HUDEP-2 (cell line): Measurements from ENCODE around the gene REG3A.

Experiments
- DNase-seq, 76 experiments: peaks; one replicate each; lab custom pipeline; 2025; ENCODE audit not compliant: unreplicated experiment in 76 of 76; lab: John Stamatoyannopoulos, UW

REG3A gene

DNA sequence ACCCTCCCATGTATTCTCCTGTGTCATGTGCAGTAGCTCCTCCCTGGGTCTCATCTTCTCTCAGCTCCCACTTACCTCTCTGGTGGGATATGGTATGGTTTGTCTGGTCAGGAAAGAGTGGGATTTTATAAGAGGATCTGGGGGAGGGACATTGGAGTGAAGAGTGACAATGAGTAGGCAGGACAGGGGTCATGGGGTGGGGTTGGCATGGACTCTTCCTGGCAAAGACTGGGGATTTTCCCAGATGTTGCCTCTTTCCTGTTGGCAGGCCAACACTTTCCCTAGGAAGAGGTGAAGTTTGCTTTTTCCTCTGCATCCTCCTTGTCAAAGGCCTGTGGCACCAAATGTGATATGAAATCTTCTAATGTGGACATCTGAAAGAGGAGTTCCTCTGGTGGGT is at the start of gene REG3A:
TSS of gene REG3A (minus strand) at position 101 of the 400 bp plus-strand sequence. CDS start 348 bp downstream, outside the sequence.
- no peak for DNase-seq

DNA sequence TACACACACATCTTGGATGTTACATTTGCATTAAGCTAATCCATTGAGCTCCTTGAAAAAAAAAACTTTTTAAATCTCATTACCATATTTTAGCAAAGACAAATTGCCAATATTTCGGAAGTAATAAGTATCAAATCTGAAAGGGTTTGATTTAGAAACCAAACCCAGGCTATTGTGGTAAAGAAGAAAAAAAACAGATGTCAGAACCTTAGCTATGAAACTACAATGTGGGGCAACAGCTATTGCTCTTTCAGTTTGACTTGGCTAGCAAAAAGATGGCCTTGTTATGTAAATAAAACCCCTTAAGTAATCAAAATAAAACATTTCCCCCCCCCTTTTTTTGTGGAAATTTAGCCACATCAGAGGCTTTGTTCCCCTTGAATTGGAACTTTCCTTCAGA is 41.2 kb upstream of the REG3A start:
- DNase-seq: no peak

DNA sequence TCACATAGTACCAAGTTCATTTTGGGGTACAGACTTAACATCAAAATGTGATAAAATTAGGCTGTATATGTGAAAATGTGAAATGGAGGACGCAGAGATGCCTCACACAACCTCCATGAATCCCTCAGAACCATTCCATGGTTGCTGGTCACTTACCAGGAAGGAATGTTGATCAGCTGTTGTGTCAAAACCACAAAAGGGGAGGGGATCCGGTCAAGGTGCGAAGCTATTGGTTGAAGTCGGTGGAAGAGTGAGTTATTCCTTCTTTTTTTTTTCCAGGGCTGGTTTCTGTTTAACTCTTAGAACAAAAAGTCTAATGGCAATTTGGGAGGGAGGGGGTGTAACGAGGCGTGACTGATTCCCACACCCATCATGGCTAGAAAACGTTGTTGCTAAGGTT is 32.3 kb upstream of the REG3A start:
- no peak for DNase-seq

DNA sequence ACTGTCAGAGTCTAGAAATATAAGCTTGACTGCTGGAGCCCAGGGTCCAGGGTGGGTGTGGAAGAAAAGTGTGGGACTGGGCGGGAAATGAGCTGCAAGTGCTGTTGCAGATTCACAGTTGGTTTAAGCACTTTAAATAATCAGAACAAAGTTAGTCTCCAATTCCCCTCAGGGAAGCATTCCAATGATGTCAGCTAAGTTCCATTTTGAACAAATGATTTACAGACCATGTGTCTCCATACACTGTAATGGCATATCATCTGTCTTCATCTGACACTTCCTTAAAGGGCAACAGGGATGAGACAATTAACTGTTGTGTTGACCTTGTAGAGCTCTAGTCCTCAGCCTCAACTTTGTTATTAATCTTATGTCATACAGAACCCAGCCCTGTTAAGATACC is 31.5 kb upstream of the REG3A start:
- DNase-seq: no peak

DNA sequence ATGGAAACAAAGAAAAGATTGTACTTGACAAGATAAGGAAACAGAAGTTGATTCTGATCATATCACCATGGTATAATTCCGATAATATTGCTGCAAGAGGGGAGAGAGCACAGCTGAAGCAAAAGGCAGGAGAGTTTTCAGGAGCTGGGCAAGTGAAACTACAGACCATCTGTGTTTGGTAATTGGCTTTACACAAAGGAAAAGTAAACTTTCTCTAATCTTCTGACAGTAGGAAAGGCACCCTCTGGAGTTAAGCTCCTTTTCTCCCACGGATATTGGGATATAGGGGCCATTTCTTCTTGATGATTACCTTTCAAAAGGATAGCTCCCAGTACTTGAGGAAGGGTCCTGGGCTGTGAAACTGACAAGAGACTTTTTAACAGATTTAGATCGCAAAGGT is 29.9 kb upstream of the REG3A start:
- DNase-seq: no peak

DNA sequence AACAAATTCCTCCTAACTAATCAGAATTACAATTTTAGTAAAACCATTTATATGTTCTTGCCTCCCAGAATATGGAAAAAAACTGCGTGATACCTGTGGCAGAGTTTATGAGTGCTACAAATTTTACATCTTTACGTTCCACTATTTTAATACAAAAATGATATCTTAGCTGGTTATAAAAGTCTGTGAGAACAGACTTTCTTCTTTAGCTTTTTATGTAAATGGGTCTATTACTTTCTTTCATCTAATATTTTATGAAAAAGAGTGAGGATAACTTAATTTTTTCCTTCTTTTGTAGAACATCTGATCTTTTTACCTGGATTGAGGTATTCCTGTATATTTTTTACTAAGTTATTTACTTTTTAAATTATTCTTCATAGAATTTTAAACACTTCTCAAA is 22.1 kb upstream of the REG3A start:
- no peak for DNase-seq

DNA sequence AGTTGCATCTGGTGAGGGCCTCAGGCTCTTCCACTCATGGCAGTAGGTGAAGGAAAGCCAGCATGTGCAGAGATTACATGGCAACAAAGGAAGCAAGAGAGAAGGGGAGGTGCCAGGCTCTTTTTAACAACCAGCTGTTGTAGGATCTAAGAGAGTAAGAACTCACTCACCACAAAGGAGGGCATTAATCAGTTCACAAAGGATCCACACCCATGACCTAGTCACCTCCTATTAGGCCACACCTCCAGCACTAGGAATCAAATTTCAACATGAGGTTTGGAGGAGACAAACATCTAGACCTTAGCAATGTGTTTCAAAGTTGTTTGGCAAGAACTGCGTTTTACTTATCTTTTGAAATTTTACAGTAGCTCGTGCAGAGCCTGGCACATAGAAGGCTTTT is 20.5 kb upstream of the REG3A start:
- no peak for DNase-seq

DNA sequence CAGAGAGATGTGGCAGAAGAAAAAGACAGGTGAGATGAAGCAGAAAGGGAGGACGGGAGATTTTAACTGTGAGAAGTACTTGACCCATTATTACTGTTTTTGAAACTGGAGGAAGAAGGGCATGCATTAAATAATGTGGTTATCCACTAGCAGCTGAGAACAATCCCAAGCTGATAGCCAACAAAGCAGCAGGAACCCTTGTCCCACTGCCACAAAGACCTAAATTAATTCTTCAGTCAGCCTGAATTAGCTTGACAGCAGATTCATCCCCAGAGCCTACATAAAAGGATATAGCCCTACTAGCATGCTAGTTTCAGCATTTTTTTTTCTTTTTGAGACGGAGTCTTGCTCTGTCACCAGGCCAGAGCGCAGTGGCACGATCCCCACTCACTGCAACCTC is 19.5 kb upstream of the REG3A start:
- DNase-seq: no peak

DNA sequence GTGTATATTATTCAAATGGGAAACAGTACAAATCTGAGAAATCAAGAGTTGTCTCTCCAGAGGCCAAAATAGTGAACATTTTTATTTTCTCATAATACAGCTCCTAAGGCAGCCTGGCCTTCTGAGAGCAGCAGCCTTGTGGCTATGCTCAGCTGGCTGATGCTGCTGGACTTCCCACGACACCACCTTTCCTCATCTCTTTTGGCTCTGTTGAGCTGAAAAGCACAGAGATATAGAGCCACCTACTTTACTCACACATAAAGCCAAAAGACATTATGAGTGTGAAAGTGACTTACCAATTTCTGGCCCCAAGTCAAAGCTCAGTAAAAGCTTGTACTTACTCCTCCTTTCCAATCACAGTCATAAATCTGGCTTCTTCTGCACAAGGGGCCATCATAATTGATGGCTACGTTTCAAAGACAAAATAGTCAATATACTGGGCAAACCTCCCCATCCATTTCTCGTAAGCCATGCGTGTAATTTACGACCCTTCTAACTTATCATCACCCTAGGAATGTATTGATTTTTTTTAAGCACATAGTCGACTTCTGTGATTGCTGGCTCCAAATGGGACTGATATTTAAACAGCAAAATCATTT is 18.6 kb upstream of the REG3A start:
- DNase-seq: no peak

DNA sequence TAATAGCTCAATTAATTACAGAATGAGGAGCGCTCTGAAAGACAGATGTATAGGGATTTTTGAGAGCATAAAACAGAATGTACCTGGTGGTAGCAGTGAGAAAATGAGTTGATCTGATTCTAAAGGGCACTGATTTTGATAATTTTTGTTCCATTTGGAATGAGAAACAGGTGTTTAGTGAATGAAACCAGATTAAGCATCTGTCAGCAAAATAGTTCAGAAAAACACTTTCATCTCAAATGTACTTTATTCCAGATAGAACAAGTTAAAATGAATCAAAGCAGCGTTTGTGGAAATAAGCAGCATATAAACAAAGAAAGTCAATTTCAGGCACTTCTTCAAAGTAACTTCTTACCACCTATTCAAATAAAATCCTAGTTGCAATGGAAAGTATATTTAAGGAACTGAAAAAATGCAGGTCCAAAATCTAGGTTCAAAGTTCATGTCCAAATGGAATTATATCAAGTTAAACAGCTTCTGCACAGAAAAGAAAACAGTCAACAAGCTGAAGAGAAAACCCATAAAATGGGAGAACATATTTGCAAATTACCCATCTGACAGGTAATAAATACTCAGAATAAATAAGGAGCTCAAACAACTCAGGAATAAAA is 11.9 kb upstream of the REG3A start:
- no peak for DNase-seq

DNA sequence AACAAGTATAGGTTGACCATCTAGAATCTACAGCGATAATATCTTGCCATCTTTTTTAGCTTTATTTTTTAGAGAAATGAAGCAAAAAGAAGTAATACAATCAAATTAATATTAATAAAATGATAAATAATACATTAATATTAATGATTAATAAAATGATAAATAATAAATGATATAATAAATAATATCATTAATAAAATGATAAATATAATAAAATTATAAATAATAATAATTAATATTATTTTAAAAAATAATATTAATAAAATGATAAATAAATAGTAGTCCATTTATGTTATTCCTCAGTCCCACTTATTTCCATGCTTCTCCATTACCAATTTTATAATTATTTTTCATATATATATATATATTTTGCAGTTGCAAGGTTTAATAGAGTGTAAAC is 3.2 kb upstream of the REG3A start:
- no peak for DNase-seq

DNA sequence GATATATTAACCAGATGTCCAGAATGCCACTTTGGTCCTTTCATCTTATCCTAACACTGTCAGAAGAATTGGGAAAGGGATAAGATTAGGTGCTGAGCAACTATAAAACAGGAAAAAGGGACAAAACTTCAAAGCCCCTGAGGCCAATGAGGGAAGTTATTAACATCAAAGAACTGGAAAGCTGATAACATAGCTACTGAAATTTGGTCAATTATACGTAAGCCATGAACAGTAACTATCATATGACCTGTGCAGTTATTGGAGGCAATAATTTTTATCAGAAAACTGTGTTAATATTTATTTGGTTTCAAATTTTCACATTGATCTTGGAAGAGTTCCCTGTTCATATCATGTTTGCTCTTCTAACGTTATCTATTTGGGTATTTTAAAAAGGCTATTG is 2.6 kb upstream of the REG3A start:
- DNase-seq: no peak

DNA sequence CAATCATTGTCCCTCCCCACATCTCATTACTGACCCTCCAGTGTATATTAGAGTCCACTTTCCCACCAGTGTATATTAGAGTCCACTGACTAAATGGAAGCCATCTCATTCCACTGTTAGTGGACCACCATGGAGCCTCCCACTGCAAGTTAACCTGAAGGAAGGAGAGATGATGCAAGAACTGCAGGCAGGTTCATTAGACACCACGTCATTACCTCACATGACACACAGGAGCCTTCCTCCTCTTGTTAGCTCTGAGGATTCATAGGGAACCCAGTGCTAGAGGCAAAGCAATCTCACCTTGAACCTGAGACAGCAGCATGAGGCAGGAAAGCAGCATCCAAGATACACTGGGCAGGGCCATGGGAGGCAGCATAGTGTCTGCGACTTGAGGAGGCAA is 523 bp downstream of the REG3A start:
- no peak for DNase-seq

DNA sequence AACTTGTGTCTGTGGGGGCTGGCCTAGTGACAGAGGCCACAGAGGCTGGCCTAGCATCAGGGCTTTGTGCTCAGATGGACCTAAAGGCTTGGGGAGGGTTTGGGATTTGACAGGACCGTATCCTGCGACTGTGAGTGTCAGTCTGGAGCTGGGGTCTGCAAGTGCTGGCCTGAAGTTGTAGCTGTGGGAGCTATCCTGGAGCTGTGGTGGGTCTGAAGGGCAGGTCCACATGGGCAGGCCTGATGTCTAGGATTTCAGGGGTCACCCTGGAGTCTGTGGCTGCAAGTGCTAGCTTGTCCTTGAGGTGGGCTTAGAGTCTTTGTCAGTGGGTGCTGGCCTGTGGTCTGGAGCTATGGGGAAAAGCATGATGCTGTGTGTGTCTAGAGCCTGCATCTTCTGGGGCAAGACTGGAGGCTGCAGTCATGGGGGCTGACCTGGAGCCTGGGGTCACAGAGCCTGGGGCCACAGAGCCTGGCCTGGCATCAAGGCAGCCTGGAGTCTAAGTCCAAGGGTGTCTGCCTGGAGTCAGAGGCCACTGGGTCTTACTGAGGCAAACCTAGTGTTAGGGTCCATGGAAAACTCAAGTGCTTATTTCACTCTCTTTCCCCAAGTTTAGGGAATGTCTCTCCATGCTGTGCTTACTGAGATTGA is 3.6 kb downstream of the REG3A start:
- DNase-seq: no peak

DNA sequence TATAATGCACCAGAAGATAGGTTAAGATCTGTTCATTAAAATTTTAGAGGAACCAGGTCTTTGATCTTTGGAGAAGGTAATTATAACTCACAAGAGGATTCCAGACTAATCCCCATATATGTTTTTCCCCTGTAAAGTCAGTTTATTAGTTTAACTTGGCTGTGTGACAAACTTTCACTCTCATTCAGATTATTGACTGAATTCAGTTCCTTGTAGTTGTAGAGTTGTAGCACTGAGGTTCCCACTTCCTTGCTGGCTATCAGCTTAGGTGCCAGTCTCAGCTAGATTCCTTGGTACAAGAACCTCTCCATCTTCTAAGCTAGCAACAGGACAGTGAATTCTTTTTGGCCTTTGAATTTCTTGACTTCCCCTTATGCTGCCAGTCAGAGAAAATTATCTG is 20.1 kb downstream of the REG3A start:
- no peak for DNase-seq

DNA sequence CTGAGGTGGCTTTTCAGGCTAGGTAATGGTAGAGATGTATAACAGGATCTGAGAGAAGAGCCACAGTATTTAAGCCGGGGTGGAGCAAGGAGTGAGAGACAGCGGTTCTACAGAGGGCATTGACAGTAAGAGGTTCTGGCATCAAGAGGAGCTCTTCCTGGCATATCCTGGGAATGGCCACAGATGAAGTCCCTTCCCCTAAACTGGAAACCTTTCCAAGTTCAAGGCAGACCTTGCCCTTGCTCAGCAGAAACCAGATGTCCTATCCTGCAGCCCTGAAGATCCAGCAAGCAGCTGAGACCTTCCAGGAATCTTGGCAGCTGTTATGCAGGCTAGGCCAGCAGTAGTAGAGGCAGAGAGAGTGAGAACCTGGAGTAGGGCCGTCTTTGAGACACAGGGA is 21.2 kb downstream of the REG3A start:
- no peak for DNase-seq

DNA sequence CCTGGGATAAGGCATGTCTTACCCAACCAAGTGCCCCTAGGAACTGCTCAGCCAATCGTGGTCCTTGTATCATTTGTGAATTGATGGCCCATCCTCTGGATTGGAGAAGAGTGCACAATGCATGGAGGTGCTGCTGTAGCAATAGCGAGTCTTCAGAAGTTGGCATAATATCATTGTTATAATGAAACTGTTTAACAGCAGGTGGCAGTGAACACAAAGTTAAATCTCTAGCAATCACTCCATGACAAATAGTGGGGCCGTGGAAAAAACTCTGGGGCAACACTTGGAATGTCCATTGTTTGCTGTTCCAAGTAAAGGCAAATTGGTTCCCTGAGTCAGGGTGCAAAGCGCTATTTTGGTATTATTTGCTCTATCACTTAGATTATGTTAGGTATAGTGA is 27.9 kb downstream of the REG3A start:
- no peak for DNase-seq

DNA sequence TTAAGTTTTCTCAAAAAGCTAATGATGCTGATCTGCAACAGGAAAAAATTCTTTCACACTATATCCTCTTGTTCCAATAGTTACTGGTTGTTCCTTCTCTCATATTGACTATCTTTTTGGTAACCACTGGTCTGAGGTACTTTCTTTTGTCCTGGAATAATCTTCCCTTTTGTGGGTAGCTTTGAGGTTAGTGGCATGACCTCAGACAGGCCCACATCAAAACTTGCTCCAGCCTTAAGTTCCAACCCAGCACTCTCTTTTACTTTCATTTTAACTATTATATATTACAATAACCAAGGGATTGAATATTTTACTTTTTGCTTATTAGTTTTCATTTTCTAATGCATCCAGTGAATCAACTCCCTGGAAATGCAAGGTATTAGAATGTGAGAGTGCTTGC is 29.7 kb downstream of the REG3A start:
- DNase-seq: no peak

DNA sequence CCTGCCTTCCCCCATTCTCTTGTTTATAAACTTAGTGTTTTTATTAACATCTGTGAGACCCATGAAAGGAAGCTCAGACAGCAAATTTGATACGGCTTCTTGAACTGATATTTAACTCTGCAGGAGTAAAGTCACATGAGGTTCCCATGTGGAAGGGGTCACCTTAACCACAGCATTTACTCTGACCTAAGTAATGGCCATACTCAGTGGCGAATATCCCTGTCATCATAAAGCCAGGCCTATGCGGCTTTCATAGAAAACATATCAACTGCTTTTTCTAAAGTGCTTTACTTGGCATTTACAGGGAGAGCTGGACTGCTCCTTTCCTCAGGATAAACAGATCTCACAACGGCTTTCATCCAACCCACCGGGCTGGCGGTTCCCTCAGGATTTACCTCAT is 30.3 kb downstream of the REG3A start:
- no peak for DNase-seq

DNA sequence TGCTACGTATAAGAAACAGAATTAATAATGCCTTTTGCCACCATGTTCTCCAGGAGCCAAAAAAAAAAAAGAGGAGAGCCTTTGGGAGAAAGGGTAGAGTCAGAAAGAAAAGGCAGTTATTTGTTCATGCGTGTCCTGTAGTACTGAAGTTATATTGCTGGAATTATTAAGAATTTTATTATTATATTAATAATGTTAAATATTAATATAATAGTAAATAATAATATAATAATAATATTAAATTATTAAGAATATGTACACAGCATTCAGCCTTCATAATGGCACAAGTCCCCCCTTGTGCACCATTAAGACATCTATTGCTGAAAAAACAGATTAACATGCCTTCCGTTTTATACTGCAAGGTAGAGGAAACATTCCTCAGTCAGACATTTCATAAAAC is 31.1 kb downstream of the REG3A start:
- DNase-seq: no peak

DNA sequence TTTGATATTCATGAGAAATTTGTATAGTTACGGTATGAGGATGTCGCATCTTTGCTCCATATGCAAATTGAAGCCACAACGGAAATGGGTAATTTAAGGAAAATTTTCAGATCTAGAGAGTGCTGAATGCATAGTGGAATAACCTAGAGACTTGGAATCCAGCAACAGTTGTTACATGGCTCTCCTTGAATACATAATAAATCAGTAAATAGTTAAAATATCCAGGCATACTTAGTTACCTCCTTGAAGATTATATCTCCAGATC is 33.9 kb downstream of the REG3A start:
- no peak for DNase-seq

DNA sequence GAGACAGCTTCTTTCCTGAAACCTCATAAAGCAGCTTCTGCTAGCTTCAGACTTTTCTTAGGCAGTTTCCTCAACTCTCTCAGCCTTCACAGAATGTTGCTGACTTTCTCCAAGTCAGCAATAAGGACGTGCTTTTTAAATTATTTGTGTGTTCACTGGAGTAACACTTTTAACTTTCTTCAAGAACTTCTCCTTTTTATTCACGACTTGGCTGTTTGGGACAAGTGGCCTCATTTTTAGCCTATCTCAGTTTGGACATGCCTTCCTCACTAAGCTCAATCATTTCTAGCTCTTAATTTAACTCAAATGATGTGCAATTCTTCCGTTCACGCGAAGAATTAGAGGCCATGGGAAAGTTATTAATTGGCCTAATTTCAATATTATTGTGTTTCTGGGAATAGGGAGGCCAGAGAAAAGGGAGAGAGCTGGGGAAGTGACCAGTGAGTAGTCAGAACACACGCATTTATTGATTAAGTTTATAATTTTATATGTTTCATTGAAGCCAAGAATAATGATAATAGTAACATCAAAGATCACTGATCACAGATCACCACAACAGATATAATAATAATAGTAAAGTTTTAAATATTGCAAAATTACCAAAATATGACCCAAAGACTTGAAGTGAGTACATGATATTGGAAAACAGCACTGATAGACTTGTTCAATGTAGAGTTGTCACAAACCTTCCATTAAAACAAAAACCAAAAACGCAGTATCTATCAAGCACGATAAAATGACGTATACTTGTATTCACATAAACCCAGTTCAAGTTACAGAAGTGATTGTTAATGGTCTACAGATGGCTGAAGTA is 34.4 kb downstream of the REG3A start:
- DNase-seq: no peak
